ENCODE measurements around the gene ATRNL1.

The ATRNL1 gene

DNA sequence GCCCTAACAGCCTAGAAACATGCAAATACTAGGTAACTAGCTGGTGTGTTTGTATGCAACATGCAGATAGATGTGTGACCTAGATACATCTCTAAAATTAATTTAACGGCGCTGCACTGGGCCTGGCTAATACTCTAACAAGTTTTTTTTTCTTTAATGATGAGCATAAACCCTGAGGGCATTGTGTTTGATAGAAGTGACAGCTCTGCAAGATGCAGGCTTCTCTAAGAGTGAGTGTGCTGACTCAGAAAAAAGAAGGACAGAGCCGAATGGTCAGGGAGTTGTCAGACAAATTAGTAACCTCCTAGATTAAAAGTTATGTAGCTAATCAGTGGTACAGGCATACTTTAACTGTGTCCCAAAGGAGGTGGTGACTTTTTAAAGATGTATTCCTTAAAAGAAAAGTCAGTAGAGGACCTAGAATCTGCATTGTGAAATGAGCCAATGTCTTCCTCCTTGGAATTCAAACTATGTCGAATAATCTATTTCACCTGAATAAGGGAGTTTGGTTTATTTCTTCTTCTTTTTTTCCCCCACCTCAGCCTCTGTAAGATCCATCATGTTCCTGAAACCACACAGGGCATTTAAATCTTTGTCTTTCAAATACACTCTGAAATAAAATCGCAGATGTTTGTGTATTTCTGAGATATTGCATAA lies 864.7 kb downstream of the ATRNL1 start:
- no peak for DNase-seq

DNA sequence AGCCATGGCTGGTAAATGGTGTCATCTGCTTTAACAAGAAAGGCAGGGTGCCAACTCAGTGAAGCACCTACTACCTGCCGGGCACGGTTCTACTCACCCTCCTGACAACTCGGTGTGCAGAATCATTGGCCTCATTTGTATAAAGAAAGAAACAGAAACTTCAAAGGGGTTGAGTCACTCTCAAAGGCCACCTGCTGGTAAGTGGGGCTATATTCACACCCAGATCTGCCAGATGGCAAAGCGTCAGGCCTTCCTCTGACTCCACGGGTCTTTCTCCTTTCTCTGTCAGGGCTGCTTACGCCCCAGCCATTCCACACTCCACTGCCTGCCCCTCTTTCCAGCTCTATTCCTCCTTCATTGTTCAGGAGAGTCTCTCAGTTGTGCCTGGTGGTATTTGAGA lies 870.7 kb downstream of the ATRNL1 start:
- DNase-seq = no peak

DNA sequence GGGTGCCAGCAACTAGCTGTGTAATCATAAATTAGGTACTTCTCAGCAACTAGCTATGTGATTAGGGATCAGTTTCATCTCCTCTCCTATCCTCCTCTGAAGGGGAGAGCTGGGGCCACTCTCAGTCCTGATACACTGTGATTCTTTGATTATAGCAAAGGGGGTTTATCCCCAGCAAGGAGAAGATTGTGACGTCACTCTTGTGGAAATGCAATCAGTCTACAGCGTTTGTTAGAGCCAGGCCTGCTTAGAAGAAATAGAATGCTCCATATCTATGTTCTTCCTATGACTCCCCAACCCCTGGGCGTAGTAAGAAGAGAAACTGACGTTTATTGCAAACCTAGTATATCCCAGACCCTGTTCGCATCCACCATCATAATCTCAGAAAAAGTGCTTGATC lies 871.7 kb downstream of the ATRNL1 start:
- DNase-seq = no peak

DNA sequence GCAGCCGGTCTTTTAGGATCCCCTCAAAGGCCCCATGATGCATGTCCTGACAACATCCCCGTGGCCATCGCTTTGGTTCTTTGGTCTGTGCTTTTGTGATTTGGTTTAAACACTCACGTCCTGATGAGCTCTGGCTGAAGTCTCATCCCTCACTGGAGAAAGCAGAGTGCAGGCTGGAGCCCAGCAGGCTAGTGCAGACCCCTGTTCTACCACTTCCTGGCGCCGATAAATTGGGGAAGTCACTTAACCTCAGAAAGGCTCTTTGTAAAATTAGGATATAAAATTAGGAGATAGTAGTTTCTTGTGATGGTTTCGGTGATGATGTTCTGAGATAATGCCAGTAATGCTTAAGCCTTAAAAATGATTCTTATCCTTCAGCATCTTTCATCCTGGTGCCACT lies 872.2 kb downstream of the ATRNL1 start:
- no peak for DNase-seq

DNA sequence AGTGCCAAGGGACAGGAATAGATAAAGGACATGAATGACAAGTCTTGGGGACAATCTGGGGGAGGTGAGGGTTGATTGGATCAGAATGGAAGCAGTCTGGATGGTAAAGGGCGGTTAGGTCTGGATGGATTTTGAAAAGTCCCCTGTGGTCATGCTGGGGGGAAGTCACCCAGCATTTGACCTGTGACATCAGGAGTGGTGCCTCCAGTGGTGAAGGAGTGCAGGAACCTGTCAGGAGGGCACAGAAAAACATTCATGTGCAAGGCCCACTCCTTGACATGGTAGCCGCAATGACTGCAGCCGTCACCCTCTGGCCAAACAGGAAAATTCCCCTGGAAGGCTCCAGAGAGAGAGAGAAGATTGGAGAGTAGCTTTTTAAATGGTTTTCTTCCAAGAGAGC lies 875.1 kb downstream of the ATRNL1 start:
- no peak for DNase-seq

DNA sequence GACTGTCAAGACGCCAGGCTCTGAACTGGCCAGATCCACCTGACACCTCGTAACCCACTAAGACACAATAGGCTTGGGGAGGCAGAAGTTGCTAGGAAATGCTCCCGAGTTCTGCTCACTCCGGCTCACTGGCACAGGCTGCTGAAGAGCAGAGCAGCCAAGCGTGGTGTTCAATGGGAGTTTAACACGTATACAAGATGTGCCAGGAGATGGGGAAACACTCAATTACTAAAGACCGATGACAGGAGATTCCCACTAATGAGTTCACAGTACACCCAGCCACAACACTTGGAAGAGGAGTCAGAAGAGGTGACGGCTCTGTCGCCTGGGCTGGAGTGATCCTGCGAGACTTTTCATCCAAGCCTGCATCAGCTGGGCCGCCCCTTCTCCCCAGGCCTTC lies 876.4 kb downstream of the ATRNL1 start:
- no peak for DNase-seq

DNA sequence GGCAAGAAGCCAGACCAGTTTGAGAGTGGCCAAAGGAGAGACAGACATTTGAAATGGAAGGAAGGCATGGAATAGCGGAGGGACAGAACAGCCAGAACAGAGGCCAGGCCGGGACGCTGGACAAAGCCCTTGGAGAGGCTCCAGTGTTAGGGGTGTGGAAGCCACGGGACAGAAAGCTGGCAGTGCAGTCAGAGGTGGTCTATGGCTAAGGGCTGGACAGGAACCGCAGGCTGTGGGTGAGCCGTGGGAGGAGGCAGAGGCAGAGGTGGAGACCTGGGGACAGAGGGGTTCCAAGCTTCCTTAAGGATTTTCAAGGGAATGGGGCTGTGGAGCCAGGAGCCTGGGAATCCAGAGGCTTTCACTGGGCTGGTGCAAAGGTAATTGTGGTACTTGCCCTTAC lies 878.8 kb downstream of the ATRNL1 start:
- no peak for DNase-seq

DNA sequence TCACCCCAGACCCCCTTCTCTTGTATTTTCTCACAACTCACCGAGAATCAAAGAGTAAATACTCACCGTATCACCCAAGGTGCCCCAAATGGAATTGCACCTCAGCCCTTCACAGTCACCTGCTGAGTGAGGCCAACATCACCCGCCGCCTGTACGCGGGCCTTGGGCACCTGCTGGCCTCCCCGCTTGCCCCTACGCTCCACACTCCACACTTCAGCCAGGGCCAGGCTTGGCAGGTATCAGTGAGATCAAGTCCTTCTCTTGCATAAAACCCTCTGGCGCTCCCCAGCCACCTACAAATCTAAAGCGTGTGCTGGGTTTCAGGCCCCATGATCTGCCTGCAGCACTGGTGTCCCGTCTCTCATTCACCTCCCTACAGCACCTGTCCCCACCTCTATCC lies 879.3 kb downstream of the ATRNL1 start:
- no peak for DNase-seq

DNA sequence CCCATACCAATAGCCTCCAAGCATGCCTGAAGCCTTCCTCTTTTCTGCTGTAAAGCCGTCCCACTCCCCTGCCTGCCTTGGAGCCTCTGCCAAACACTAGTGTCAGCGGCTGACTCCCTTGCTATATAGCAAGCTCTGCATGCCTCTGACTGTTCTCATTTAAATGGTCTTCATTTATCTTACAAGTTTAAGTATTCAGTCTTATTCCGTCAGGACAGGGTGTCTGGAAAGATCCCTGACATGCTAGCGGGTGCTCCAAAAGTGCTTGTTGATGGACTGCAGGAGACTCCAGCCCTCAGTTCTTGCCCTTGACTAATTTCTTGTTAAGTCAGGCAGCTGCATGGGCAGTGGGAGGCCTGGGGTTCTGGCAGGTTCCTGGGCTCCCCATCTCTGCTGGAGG lies 881.2 kb downstream of the ATRNL1 start:
- DNase-seq = no peak

DNA sequence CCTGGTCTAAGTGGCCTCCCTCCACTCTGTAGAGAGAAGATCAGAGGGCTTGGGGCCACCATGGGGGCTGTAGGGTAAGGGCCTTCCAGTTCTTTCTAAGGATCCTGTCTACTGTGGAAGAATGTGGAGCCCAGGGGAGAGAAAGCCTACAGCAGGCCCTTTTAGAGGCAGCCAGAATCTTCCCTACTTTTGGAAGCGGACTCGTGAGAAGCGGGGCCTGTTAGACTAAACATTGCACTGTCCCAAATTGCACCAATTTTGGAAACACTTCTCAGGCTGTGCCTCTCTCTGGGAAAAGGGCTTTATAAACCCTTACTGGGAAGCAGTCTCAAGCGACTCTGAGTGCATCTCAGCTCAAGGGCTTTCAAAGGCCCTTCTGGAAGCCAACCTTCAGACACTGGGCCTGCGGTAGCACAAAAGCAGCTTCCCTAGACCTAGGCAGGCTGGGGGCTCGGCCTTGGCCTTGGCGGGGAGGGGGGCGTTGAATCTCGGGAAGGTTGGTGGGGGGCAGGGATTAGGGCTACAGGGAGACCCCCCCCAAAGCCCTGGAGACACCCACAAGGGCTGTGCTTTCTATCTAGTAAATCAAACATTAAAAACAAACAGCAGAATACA lies 881.8 kb downstream of the ATRNL1 start:
- DNase-seq = no peak

DNA sequence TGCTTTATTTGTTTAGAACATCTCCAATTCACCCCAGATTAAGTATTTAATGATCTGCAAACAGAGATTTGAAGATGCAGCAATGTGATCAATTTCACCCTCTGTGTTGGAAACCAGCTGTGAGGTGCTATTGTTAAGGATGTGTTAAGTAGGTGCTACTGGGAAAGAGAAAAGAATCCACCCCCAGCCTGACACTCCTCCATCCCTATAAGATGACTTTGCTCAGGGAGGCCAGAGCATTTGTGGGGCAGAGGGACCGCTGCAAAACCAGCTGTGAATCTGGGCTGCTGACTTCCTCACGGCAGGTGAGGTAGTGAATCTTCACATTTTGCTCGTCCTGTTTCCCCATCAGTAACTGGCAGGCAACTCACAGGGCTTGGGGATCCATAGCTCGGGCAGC lies 882.3 kb downstream of the ATRNL1 start:
- no peak for DNase-seq

DNA sequence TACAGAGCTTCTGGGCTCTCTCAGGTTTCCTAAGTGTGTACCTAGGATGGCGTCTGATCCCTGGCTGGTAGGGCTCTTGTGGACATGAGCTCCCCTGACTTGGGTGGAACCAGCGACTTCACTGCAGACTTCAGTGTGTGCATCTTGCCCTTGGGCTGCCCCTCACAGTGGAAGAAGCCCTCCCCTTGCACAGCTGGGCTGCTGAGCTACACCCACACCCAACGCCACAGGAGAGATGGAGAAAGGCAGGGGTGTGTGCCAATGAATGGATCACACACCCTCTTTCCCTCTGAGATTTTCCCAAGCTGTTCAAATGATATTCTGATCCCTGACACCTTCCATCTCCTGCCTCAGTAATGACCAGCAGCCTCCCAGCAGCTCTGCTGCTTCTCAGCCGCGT lies 883.2 kb downstream of the ATRNL1 start:
- no peak for DNase-seq

DNA sequence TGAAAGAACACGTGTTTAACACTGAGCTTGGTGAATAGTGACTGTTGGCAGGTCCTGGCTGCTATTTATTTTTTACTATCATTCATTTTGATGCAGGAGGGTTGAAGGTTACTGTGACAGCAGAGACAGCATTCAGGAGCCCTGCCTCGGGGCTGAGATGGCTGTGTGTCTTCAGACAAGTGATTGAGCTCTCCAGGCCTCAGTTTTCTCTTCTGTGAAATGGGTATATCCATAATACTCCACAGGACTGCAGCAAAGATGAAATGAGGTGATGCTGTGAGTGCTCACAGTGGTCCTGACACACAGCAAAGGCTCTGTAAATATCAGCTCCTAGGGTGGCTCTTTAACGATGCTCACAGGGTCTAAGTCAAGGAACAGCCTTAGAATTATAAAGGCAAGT lies 884.7 kb downstream of the ATRNL1 start:
- no peak for DNase-seq

DNA sequence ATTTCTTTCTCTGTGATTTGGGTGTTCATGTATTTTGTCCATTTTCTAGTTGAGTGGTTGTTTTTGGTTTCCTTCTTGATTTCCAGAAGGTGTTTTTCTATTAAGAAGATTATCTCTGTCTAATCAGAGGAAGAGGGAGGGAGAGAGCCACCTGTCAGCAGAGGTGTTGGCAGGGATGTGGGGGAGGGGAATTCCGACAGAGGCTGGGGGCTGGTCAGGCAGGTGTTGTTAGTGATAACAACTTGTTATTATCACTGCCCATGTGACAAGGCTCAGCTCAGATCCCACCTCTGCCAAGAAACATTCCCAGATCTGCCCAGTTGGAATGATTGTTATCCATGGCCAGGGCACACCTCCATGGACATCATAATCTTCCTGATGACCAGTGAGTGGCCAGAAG lies 886.4 kb downstream of the ATRNL1 start:
- no peak for DNase-seq

DNA sequence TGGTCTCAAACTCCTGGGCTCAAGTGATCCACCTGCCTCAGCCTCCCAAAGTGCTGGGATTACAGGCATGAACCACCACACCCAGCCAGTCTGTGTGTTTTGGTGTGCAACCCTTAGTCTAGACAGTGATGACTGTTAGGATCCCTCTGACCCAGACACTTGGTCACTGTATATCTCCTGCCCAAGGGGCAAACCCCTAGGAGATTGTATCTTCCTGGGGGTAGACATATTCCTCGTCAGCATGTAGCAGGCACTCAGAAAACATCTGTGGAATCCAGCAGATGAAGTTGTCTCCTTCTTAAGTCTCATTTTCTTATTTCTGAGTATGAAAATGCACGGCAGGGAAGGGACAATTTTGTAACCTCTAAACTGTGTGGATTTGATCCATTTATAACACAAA lies 887.3 kb downstream of the ATRNL1 start:
- no peak for DNase-seq

DNA sequence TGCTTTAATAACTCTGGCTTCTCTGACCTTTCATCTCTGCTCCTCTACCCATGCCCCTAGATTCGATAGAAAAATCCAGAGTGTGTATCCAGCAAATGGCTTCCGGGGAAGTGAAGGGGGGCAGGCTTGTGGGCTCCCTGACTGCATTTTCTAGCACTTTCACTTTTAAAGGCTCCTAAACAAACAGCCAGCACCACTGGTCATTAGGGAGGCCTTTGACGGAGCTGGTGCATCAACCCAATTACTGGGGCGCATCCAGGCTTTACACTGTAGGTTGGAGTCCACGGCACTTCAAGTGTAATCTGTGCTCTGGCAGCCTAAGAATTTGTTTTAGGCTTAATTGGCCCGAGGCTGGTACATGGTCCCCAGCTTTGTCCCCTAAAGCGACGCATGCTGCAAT lies 887.9 kb downstream of the ATRNL1 start:
- DNase-seq = no peak

DNA sequence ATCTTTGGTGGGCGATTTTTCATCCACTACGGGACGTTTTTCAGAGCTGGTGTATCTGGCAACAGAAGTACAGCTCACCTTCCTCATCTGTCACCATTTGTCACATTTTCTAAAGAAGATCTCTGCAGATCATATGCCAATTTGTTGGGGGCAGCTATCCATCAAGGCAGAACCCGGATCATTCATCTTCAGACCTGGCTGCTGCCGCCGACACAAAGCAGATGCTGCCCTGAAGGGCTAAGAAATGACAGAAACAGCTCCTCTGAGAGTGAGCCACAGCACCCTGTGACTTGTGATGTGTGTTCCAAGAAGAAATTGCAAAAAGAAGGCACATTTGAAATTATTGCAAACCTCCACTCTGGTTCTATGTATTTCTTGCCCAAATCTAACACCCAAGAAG lies 888.9 kb downstream of the ATRNL1 start:
- DNase-seq = no peak

DNA sequence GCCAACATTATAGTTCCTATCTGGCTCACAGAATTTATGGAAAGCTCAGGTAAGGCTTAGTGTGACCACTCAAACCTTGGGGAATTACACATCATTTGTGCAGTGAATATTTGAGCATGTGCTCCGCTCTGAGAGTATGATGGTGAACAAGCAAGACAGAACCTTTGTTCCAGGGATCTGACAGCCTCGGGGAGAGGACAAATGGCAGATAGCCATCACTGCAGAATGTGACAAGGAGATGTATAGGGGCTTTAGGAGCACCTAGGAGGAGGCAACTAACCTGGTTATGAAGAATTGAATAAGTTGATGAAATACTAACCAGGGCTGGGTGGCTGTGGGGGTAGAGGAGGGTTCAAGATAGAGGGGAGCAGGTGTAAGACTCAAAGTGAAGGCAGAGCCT lies 889.4 kb downstream of the ATRNL1 start:
- DNase-seq = no peak

DNA sequence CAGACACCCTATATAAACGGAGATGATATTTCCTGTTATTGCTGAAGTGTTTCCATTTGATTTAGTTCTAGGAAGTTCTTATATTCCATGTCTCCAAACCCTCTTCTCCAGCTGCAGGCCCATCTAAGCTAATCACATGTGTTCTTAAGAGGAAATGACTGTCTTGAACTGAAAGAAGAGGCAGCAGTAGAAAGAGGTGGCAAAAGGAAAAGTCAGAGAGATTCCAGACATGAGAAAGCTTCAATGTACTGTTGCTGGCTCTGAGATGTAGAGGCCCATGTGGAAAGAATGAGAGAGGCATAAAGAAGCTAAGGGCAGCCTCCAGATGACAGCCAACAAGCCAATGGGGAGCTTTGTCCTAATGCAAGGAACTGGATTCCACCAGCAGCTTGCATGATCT lies 892.6 kb downstream of the ATRNL1 start:
- DNase-seq = no peak

DNA sequence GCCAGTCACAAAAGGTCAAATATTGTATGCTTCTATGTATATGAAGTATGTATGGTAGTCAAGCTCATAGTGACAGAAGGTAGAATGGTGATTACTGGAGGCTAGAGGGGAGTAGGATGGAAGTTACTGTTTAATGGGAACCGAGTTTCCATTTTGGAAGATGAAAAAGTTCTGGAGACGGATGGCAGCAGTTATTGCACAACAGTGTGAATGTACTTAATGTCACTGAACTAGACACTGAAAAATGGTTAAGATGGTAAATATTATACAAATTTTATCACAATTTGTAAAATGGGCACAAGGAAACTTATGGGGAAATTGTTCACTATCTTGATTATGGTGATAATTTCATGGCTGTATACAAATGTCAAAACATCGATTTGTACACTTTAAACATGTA lies 895.2 kb downstream of the ATRNL1 start:
- no peak for DNase-seq

DNA sequence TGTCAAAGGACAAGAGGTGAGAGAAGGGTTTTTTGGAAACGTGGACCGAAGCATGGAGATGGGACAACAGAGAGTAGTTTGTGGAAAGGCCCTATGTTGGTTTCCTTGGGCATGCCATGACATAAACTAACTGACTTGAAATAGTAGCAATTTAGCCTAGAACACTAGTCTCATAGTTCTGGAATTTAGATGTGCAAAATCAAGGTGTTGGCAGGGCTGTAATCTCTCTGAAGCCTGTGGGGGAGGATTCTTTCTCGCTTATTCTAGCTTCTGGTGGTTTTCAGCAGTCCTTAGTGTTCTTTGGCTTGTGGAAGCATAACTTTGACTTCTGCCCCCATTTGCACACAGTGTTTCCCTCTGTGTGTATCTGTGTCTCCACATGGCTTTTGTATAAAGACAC lies 896.5 kb downstream of the ATRNL1 start:
- no peak for DNase-seq

DNA sequence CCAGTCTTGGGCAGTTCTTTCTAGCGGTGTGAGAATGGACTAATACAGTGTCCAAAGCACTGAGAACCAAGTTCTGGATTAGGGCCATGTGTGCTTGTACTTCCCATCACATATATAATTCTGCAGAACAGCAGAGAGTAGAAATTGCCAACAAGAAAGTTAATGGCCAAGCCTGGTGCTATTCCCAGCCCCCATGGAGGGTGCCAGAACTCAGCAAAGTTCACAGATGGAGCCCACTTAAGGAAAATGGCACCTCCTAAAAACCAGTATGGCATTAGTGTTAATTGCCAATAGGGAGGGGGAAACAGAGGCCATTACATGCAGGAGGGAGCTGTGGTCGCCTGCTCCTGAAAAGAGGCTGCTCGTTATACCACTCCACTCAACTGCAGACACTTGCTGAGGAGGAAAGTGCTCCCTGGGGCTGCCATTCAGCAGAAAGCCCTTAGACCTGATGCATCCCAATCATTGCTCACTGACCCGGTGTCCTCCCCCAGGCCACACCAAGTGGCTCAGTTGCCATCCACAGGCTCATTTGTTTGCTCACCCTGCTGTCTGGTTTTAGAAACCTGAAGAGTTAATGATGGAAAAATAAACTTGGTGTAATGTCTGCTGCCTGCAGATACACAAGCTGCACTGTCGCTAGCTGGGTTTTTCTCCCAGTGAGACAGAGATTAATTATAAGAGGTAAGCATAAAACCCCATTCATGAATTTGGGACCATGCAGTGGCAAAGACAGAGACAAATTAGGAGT lies 899.2 kb downstream of the ATRNL1 start:
- DNase-seq = no peak

DNA sequence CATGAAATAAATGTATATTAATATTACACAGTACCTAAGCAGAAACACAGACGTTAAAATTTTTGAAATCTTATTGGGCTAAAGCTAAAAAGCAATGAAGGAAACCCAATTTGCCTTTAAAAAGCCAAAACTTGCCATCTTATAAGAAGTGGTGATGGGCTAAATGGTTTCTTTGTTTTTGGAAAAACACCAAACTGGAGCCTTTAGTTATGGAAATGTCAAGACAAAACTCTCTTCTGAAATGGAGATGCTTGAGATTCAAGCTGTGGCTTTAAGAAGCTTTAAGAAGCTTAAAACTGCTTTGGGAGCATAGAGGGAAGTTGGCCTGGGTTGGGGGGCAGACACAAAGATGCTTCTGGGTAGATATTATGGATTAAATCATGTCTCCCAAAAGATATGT lies 902.9 kb downstream of the ATRNL1 start:
- DNase-seq = no peak

DNA sequence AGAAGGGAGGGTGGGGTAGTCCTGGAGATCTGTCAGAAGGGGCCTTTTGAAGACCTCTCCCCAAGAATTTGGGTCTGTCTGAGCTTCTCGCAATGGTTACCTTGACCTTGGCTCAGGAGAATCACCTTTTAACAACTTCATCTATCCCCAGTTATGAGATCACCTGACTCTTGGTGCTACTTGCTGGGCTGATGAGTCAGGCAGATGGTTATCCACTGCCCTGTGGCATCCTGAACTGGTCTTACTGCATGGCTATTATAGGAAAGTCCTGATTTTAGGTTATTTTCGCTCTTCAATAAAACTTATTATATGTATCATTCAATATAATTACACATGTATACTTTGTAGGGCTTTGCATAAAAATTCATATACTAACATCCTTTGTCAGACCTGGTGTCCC lies 905.1 kb downstream of the ATRNL1 start:
- no peak for DNase-seq
